ENCODE measurements around the gene HMCN2. TPM values are rescaled to one million over a fixed set of nuclear protein-coding genes. Genes with fewer than 3 reads are reported as not detected.

HMCN2 gene
- total RNA-seq, 4 donors from 2014 or later, result 1.8 to 46.7 (median 24.4) TPM

DNA sequence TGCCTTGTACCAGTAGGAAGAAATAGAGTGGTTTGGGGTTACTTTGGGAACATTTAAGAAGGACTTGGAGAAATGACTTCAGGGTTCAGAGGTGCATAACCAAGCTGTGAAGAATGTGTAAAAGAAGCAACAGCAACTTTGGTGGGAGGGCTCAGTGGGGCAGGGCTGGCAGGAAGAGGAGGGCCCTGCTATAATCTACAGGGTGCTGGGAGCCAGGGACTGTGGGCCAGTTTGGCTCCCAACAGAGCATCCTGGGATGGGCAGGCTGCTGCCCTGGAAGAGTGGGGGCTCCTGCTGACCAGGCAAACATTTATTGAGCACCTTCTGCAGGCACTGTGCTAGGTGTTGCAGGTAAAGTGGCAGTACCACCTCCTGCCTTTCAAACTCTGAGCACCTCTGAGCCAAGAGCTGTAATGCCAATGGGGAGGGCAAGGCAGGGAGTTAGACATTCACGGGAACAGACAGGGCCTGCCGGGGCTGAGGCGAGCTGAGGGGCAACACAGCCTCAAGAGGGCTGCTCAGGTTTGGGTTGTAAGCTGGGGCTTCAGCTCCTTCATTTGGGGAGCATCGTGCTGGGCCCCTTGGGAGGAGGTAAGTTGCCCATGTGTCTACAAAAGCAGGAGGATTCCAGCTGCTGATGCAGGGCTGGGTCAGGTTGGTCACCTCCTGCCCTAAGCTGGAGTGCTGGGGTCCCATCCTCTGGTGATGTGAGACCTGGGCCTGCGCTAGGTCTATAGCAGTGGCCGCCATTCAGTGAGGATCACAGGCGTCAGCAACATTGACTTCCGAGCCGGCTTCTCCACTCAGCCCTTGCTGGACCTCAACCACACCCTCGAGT lies 30.6 kb downstream of the HMCN2 start:
- intact Hi-C loops (cut with DNase I; ENCODE audit: low total_unique reads), result no loop called here
- Histone ChIP-seq H3K9me3 (no peaks in the 10 kb centered on the region), H3K27ac (no peak overlapping the region), H3K4me1 (peaks cover 0 to 3% of the 10 kb centered on the region in 2 donors), H3K27me3 (no peaks in the 10 kb centered on the region), H3K36me3 (no peaks in the 10 kb centered on the region), H3K4me3 (no peak overlapping the region)
- TF ChIP-seq, protein P1, sequence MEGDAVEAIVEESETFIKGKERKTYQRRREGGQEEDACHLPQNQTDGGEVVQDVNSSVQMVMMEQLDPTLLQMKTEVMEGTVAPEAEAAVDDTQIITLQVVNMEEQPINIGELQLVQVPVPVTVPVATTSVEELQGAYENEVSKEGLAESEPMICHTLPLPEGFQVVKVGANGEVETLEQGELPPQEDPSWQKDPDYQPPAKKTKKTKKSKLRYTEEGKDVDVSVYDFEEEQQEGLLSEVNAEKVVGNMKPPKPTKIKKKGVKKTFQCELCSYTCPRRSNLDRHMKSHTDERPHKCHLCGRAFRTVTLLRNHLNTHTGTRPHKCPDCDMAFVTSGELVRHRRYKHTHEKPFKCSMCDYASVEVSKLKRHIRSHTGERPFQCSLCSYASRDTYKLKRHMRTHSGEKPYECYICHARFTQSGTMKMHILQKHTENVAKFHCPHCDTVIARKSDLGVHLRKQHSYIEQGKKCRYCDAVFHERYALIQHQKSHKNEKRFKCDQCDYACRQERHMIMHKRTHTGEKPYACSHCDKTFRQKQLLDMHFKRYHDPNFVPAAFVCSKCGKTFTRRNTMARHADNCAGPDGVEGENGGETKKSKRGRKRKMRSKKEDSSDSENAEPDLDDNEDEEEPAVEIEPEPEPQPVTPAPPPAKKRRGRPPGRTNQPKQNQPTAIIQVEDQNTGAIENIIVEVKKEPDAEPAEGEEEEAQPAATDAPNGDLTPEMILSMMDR (IDR thresholded peaks at IDR 0.05), result no peak
- no peak for TF ChIP-seq POLR2A (IDR thresholded peaks at IDR 0.05)
- DNase-seq, result no peak

DNA sequence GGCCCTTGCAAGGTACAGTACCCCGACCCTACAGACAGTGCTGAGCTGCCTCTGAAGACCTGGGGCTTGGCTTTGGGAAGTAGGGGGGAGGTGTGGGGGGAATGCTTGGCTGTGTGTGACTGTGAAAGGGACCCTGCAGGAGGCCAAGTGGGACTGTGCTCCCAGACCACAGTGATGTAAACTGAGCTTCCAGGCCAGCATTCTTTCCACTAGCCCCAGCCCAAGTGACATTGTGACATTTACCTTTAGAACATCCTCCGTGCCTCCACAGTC lies 31.2 kb downstream of the HMCN2 start:
- no peak for DNase-seq
- TF ChIP-seq, protein P1 (IDR thresholded peaks at IDR 0.05), result no peak
- no peak for TF ChIP-seq POLR2A (IDR thresholded peaks at IDR 0.05)
- Histone ChIP-seq H3K27me3 (no peaks in the 10 kb centered on the region), H3K4me3 (no peak overlapping the region), H3K36me3 (no peaks in the 10 kb centered on the region), H3K27ac (no peak overlapping the region), H3K9me3 (no peaks in the 10 kb centered on the region), H3K4me1 (no peaks in the 10 kb centered on the region)
- intact Hi-C loops (cut with DNase I; ENCODE audit: low total_unique reads), result no loop called here

DNA sequence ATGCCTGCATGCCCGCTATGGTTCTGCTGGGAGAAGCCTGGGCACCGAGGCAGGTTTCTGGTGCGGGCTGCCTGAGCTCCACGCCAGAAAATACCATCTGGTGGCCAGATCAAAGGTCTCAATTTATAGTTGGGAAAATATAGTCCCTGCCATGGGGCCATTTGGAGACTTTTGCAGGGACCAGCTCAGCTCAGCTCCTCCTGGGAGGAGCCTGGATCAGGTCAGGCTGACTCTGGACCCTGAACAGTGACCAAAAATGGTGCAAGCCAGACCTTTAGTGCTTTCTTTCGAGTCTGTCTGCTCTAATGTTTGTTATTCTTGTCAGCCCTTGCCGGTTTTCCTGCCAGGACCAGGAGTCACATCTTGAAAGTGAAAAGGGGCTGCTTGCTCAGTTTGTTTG lies 31.8 kb downstream of the HMCN2 start:
- Histone ChIP-seq H3K9me3 (no peaks in the 10 kb centered on the region), H3K36me3 (no peaks in the 10 kb centered on the region), H3K4me3 (no peak overlapping the region), H3K27me3 (no peaks in the 10 kb centered on the region), H3K4me1 (no peaks in the 10 kb centered on the region), H3K27ac (peak overlapping the region in 1 of 2 donors; percentile 20)
- intact Hi-C loops (cut with DNase I; ENCODE audit: low total_unique reads), result no loop called here
- no peak for DNase-seq
- TF ChIP-seq, protein P1 (IDR thresholded peaks at IDR 0.05), result no peak
- no peak for TF ChIP-seq POLR2A (IDR thresholded peaks at IDR 0.05)

DNA sequence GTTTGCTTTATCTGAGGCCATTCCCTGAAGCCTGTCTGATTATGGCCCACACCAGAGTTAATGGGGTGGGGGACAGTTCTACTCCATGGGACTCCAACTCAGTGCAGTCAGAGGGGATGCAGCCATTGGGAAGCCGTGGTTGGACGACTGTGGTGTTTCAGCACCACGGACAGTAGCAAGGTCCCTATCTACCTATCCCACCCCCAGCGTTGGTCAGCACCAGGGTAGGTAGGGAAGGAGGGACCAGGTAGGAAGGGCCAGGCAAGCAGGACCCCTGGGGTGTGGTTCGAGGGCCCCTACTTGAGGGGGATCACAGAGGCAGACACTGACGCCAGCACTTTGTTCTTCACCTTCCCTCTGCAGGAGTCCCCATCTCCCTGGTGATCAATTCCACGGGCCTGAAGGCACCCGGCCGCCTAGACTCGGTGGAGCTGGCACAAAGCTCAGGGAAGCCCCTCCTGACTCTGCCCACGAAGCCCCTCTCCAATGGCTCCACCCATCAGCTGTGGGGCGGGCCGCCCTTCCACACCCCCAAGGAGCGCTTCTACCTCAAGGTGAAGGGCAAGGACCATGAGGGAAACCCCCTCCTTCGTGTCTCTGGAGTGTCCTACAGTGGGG lies 33.2 kb downstream of the HMCN2 start:
- no peak for DNase-seq
- Histone ChIP-seq H3K4me1 (no peaks in the 10 kb centered on the region), H3K27me3 (no peaks in the 10 kb centered on the region), H3K4me3 (no peak overlapping the region), H3K36me3 (no peaks in the 10 kb centered on the region), H3K9me3 (no peaks in the 10 kb centered on the region), H3K27ac (no peak overlapping the region)
- TF ChIP-seq, protein P1 (IDR thresholded peaks at IDR 0.05), result no peak
- TF ChIP-seq POLR2A (IDR thresholded peaks at IDR 0.05), result no peak
- intact Hi-C loops (cut with DNase I; ENCODE audit: low total_unique reads), result no loop called here

DNA sequence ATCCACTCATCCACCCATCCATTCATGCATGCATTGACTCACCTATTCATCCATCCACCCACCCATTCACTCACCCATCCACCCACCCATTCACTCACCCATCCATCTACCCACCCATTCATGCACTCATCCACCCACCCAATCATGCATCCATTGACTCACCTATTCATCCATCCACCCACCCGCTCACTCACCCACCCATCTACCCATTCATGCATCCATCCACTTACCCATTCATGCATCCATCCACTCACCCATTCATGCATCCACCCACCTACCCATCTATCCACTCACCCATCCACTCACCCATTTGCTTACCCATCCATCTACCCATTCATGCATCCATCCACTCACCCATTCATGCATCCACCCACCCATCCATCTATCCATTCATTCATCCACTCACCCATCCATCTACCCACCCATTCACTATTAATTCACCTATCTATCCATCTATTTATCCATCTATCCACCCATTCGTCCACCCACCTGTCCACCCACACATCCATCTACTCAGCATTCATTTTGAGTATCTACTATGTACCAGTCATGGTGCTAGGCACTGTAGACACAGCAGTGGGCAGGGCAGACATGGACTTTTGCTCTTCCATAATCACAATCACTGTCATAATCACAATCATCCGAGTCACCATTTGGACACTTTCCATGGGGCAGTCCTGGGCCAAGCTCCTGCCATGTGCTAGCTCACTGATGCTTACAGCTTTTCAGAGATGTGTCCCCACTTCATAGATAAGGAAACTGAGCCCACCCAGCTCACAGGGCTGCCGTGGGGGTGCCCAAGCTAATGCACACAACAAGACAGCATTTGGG lies 34.4 kb downstream of the HMCN2 start:
- H3K27me3 ChIP-seq, result no peaks in the 10 kb centered on the region
- H3K4me3 ChIP-seq, result no peak overlapping the region
- H3K27ac ChIP-seq, result peak overlapping the region in 1 of 2 donors; percentile 81
- H3K36me3 ChIP-seq, result no peaks in the 10 kb centered on the region
- no peaks in the 10 kb centered on the region for H3K4me1 ChIP-seq
- no peak for TF ChIP-seq POLR2A (IDR thresholded peaks at IDR 0.05)
- TF ChIP-seq, protein P1 (IDR thresholded peaks at IDR 0.05), result no peak
- no peaks in the 10 kb centered on the region for H3K9me3 ChIP-seq
- intact Hi-C loops (cut with DNase I; ENCODE audit: low total_unique reads), result no loop called here
- DNase-seq, result no peak

Measured in uterus (tissue), 4 donors.